ENCODE results near the gene KRT3.

The KRT3 gene

DNA sequence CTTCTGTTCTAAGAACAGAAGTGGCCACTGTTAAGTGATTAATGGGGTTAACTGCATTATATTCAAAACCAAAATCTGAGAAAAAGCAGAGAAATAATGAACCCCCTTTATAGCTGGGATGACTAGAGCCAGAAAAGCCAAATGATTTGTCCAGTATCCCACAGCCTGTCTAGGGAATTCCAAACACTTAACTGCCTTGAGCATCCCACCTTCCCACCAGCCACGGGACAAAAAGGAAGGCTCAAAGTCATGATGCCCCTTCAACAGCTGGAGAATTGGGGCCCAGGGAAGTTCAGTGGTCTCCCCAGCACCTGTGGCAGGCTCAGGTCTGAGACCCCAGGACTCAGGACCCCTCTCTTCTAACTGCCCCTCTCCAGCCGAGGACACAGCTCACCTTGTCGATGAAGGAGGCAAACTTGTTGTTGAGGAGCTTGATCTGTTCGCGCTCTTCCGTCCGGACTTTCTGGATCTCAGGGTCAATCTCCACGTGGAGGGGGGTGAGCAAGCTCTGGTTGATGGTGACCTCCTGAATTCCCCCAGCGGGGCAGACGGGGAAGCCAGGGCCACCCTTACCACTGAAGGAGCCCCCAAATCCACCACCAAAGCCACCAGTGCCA, 17.4 kb upstream of the KRT3 start:
- no peak for DNase-seq

DNA sequence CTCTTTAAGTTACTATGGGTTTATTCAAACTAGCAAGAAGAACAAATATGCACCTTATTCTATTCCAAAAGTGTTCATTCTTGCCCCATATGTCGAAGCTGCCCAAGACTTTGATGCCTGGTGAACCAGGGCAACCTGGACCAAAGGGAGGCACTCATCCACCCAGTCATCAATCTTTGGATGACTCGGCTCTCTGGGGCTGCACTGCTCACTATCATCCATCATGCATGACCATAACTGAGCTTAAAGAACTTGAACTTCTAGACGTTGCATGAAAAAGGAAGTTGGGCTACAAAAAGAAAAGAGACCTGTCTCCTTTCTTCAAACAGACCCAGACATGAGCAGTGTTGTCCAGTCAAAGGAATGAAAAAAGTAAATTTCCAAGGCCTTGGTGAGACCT, 16.8 kb upstream of the KRT3 start:
- no peak for DNase-seq

DNA sequence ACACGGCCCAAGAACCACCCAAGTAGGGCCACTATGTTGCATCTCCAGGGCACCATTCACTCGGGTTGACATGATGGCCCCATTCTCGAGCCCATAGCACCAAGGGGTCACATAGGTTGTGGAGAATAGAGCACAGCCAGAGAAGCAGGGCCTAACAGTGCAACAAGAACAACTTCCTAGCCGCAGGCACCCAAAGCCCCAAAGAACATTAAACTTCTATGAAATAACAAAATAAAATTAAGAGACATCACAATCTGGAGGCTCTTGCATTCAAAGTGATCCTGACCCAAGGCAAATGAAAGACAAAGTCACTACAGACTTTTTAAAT, 16.1 kb upstream of the KRT3 start:
- no peak for DNase-seq

DNA sequence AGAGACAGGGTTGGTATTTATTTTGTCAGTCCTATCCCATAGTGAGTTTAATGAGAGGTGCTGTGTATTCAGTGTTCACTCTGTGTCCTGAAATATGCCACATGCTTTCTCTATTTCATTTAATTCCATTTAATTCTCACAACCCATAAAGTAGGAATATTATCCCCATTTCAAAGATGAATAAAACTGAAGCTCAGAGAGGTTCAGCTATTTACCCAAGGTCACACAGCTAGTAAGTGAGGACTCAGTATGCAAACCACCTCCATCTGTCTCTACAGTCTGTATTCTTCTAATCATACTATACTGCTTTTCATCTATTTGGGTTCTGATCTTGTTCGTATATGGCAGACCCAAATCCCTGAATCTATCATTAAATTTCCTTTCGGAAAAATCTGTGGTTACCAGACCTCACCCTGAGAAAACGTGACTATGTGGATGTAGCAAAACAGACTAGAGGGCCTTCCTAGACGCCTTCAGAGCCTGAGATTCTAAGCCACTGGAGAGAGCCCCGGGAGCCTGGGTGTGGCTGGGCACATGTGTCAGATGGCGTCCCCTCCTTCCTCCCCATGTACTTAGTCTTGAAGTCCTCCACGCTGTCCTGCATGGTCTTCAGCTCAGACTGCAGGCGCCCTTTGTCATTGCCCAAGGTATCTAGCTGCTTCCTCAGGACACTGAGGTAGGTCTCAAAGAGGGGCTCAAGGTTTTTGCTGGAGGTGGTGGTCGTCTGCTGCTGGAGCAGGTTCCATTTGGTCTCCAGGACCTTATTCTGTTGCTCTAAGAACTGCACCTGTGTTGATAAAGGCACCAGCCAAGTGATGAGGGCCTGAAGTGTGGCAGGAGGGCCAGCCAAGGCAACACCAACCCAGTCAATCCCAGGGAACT, 15.5 kb upstream of the KRT3 start:
- DNase-seq, result no peak

DNA sequence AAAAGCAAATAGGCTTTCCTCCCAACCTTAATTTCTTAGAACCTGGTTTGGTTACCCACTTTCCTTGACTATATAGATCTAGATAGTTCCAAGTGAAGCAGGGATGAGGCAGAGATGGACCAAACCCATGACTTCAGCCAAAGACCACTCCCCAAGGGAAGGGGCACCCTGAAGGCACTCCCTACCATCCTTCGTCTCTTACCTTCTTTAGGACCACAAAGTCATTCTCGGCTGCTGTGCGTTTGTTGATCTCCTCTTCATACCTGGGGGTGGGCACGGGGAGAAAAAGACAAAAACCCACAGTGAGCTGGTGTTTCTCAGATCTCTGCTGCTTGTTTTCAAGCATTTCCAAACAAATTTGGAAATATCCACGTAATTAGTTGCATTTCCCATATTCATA, 14.6 kb upstream of the KRT3 start:
- no peak for DNase-seq

DNA sequence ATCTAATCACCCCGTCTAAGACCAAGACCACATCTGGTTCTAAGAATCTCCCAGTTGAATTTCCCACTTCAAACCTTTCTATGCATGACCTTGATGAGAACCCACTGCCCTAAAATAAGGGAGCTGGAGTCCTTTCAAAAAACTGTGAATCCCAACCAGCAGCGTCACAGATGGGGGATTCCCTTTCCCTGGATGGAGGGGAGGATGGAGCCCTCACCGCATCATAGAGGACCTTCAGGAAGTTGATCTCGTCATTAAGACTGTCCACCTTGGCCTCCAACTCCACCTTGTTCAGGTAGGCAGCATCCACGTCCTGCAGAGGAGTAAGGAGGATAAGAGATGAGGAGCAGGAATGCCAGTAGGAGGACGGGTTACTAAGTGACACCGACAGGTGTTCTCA, 13.2 kb upstream of the KRT3 start:
- no peak for DNase-seq

DNA sequence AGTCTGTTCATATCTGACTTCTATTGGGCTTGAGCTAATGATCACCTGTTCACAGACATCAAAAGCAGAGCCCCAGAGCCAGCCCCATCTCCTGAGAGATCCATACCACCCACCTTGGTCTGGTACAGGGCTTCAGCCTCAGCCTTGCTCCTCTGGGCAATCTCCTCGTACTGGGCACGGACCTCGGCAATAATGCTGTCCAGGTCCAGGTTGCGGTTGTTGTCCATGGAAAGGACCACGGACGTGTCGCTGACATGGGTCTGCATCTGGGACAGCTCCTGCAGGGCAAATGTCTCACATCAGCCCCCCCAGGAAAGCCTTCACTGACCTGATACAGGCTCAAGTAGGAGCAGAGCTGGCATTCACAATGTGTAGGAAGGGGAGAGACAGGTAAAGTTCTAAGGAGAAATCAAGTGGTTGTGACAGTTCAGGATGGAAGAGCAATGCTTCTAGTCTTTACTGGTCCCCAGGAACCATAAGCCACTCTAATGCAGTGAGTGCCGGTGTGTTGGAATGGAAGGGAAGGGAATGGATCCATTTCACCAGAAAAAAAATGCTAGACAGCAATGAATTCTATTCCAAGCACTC, 12.8 kb upstream of the KRT3 start:
- no peak for DNase-seq

DNA sequence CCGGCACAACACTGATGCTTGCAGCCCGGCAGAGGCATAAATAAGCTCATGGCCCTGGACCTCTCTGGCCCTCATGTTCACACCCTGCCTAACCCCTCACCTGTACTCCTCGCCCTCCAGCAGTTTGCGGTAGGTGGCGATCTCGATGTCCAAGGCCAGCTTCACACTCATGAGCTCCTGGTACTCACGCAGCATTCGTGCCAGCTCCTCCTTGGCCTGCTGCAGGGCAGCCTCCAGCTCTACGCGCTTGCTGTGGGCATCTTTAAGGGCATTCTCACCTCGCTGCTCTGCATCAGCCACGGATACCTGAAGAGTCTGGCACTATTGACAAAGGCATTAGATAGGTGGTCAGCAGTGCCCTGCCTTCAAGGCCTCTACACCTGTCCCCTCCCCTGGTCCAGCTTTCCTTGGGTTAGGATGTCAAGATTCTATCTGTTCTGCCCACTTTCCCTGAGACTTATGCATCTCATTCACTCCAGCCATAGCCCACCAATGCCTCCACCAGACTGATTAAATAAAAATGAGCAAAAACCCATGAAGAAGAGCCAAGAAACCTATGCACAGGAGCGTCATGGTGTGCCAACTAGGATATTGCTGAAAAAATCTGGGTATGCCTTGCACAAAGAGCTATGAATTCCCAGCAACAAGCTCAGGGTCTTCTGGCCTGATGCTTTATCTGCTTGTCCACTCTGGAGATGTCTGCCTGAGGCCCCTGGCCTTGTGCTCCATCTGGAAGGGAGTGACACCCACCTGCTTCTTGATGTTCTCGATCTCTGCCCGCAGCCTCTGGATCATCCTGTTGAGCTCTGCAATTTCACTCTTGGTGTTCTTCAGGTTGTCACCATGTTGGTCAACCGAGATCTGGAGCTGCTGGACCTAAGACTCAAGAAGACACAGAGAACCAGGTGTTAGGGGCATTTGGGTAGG, 11.9 kb upstream of the KRT3 start:
- DNase-seq, result no peak

DNA sequence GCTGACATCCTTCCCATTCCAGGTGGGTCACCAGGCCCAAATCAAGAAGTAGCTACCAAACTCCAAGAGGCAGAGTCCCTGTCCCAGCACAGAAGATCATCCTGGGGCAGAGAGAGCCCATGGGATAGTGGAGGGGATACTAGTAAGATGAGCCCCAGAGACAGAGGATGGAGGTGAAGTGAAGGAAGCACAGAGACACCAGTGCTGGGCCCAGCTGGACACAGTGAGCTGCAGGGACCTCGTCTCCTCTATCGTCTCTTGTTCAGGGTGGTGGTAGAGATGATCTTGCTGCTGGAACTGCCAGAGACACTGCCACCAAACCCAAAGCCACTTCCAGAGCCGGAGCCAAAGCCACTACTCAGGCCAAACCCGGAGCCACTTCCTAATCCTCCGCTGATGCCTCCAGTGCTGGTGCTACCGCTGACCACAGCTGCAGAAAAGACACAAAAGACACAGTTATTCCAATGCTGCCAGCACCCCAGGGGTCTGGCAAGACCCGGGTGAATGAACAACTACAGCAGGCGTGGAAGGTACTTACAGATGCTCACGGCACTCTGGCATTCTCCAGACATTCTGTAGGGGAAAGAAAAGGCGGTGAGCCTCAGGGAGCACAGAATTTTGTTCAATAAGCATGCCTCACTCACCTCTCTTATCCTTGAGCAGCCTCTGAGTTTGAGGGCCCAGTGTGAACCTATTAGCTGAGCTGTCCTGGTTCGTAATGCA, 11.1 kb upstream of the KRT3 start:
- DNase-seq, result no peak

DNA sequence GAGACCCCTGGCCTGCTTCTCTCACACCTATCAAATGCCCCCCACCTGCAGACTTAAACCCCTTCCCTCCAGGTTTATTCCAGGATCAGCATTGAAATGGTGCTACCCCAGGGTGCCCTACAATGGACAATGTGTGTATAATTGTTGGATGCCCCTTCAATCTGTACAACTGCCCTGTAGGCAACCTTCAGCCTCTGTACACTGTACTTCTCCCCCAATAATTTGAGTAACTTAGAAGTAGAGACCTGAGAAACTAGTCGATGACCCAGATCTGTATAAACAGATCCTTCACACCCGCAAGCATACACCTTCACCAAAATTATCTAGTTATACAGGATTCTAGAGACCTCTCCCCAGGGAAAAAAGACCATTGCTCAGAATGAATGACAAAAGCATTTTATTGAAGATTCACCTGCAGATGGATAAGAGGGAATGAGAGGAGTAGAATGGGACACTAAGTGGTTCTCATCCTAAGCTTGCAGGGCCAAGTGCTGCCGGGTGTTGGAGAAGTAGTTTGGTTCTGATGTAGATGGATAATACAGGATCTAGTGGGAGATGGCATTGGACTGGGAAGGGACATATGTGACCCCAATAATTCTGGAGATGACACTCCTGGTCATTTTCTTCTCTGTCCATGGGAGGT, 10.4 kb upstream of the KRT3 start:
- no peak for DNase-seq

DNA sequence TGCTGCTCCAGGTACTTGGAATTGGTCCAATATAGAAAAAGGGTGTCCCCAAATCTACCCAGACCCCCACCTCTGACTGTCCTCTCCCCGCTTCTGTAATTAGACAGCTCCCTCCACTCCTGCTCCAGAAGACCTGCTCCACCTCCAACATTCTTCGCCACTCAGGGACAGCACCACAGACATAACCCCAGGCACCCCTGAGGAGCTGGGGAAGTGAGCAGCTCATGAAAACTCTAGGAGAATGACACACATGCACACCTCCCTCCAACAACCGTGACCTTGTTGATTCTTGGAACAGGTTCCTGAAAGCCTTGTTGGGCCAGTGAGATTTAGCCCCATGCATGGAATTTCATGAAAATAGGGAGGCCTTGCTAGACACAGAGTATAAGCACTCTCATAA, 9.8 kb upstream of the KRT3 start:
- no peak for DNase-seq

DNA sequence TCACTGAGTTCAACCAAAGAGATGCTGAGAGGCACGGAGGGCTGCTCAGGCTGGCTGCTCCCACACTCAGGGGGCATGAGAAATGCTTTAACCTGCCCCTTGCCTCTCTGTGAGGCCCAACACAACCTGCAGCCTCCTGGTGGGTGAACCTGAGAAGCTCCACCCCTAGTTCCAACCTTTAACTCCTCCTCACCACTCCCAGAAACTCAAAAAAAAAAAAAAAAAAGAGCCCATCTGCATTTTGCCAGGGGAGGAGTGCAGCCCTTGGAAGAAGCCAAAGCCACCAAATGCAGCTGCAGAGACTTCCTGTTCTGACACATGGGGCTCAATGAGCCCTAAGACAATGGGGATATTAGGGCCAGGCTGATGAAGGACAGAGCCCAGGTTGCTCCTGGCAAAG, 9.1 kb upstream of the KRT3 start:
- DNase-seq, result no peak

DNA sequence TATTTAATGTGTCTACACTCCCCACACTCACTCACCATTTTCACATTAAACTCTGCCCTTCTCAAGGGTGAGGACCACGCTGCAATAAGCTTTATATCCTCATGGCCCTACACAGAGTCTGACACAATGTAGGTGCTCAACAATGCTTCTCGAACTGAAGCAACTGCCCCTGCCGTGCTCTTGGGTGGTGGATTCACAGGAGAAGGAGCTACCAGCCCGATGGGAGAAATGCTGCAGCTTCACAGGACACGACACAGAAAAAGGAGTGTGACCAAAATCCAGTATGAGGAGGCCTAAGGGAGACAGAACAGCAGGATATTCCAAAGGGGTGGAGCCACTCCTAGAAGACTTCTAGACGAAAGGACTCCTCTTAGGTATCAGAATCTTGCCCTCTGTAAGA, 6.5 kb upstream of the KRT3 start:
- DNase-seq, result no peak

DNA sequence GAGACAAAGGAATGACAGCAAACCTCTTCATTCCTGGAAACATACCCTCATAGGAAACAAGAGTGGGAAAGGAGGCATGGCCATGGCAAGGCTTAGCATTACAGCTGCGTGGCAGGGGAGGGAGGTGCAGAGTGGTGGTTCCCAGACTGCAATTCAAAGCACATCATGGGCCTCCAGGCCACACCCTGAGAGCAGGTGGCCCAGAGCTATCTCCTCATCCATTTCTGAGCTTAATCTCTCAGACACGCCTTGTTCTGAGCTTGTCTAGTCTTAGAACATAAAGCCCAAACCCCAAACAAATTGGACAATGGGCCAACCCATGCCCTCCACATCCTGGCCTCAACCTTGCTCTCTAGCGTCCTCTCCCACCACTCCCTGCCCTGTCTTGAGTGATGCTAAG, 5.9 kb upstream of the KRT3 start:
- no peak for DNase-seq

DNA sequence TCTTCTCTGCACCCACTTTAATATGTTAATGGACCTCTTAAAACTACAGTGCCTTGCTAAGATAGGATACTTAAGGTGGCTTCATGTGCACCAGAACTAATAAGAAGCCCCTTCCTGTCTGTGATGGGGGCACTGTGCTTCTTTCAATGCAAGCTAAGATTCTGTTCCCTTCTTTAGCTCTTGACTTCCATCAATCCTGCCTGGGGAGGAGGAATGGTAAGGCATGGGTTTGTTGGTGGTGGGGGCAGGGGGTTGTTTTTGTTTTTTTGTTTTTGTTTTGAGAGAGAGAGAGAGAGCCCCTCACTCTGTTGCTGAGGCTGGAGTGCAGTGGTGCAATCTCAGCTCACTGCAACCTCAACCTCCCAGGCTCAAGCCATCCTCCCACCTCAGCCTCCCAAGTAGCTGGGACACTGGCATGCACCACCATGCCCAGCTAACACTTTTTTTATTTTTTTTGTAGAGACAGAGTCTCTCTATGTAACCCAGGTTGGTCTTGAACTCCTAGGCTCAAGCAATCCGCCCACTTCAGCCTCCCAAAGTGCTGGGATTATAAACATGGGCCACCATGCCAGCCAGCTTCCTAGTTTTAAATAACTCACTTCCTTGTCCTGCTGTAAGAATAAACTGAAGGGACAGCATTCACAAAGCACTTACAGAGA, 4.5 kb upstream of the KRT3 start:
- no peak for DNase-seq

DNA sequence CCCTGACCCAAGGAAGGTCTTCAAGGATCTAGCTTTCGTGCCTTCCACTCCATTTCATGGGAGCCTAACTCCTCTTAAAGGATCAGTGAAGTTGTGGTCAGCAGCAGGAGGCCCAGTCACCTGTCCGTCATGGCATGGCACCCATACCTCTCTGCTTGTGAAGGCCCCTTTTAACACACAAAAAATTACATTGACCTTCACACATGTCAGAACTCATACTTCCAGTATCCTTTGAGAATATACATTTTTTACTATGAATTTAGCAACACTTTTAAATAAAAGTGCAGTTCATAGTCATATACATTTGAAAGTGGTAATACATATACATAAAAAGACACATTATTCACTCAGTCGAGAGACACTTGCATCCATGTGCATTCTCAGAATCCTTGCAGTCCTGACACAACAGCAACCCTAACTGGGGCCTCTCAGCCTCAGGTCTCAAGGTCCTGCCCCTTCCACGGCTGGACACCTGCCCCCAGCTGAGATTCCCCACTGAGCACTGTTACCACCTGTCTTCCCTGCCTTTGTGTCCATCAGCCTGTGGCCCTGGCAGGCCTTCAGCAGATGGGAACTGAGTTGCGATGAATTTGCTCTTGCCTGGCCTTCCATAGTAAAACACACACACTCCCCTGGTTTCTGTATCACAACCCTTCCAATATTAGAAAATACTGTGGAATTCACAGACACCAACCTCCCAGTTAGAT, 3.7 kb upstream of the KRT3 start:
- DNase-seq, result no peak

DNA sequence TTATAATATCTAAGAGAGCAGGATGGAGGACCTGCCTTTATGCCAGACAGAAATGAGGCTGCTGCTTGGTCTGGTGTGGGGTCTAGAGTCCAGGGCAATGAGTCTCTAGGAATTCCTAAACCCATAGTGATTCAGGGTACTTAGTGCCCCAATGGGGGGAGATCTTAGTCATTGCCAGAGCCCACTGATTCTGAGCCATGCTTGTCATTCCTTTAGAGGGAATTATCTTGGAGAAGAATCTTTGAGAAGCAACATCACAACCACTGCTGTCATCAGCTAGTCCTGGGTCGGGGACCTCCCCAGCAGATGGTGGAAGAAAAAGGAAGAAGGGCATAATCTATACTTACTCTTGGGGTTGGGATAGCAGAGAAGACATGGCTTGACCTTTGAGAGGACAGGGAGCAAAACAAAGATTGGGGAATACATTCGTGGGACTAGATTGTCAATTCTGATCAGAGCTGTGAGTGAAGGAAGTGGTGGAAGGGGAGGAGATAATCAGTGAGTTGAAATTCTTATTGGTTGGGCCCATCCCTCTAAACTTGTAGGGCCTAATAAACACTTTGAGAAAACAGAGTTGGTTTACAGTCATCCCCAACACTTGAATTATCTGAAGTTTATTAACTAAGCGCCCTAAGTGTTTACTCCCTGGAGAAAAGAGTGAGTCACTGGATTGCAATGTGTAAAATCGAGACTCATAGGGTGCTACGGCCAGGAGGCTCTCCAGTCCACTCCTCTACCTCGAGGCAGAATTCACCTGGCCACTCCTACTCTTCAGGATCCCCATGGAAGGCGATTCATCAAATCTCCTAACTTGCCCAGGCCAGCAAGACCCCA, 3.0 kb upstream of the KRT3 start:
- DNase-seq, result no peak

DNA sequence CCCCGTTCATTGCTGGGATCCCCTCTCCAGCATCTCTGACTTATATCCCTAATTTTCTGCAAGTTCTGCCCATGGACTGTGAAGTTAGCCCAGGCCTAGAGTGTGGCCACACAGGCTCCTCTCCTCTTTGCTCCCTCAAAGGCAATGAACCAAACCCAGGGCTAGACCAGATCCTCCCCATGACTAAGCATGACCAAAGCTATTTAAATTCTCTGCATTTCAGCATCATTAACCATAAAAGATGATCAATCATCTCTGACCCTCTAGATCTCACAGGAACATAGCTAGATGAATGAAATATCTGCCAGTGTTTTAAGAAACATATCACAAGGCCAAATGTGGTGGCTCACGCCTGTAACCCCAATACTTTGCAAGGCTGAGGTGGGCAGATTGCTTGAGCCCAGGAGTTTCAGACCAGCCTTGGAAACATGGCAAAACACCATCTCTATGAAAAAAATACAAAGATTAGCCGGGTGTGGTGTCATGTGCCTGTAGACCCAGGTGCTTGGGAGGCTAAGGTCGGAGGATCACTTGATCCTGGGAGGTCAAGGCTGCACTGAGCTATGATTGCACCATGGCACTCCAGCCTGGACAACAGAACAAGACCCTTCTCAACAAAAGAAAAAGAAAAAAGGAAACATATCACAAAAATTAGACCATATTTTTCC, 2.2 kb upstream of the KRT3 start:
- DNase-seq, result no peak

DNA sequence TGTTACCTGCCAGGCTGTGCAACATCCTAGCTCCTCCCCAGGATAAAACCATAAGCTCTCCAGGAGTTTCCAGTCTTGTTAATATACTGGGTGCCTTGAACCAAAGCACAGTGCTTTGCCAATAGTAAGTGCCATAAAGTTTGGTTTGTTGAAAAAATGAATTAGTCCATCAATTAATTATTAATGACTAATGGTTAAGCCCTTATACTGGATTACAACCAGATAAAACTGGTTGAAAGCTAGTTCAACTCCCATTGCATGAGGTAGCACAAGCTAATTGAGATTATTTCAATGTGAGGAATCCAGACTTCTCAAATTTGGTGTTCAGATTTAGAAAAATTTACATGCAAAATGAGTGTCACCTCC, 1.6 kb upstream of the KRT3 start:
- DNase-seq, result no peak

Data from stimulated activated naive CD4-positive, alpha-beta T cell (primary cell).